NOMO-1 treated with DMSO at 0.1 percent for 48 hours (cell line): ENCODE results near the gene AUTS2.
"Not testable (repeated sequence)": the region's sequence is repeated elsewhere in the genome, so short reads cannot be mapped to it uniquely, and the experiment has no call there.

Source experiments
- DNase-seq: peaks from one replicate; lab custom pipeline; 2025; ENCODE audit not compliant: unreplicated experiment; lab: John Stamatoyannopoulos, UW

Gene AUTS2

GRCh38 chr7:70808876-70809275, 1210.6 kb downstream of the AUTS2 start:
- DNase-seq, result peak; percentile 23

GRCh38 chr7:70810558-70811139, 1212.4 kb downstream of the AUTS2 start:
- no peak for DNase-seq

- no peak for DNase-seq
These were observed 1214.2 kb downstream of the AUTS2 start for GRCh38 chr7:70812511-70812910.

GRCh38 chr7:70822490-70822889, 1224.2 kb downstream of the AUTS2 start:
- DNase-seq, result not testable (repeated sequence)

- peak; percentile 58 for DNase-seq
These were observed 1231.2 kb downstream of the AUTS2 start for GRCh38 chr7:70829221-70830059.

GRCh38 chr7:70830060-70830395, 1231.8 kb downstream of the AUTS2 start:
- no peak for DNase-seq

GRCh38 chr7:70830426-70830825, 1232.2 kb downstream of the AUTS2 start:
- DNase-seq, result no peak

- DNase-seq, result no peak
These were observed 1235.5 kb downstream of the AUTS2 start for GRCh38 chr7:70833726-70834125.

- DNase-seq, result no peak
These were observed 1236.1 kb downstream of the AUTS2 start for GRCh38 chr7:70834424-70834823.

GRCh38 chr7:70835658-70836057, 1237.4 kb downstream of the AUTS2 start:
- no peak for DNase-seq

GRCh38 chr7:70836279-70836678, 1238.0 kb downstream of the AUTS2 start:
- DNase-seq, result no peak

GRCh38 chr7:70836946-70837345, 1238.7 kb downstream of the AUTS2 start:
- no peak for DNase-seq

- no peak for DNase-seq
These were observed 1239.3 kb downstream of the AUTS2 start for GRCh38 chr7:70837589-70837988.

GRCh38 chr7:70838292-70838907, 1240.1 kb downstream of the AUTS2 start:
- DNase-seq, result no peak
